GM23338 (cell line): ENCODE results near the gene ALDH18A1.

Experiments used
- CREB1 ChIP-seq: fragments of 250-450 bp; sonication (Bioruptor Pico); IDR thresholded peaks from 2 replicates; pipeline ENCODE4 v1.5.0; 2020; ENCODE audit warnings: low read depth, mild to moderate bottlenecking, moderate library complexity
- EZH2phosphoT487 ChIP-seq: fragments of 200-600 bp; sonication (generic); IDR thresholded peaks from one replicate; pipeline ENCODE4 v1.8.1; 2018; ENCODE audit warnings: antibody characterized with exemption; ENCODE audit not compliant: unreplicated experiment
- POLR2AphosphoS5 ChIP-seq: IDR thresholded peaks from 2 replicates; pipeline ENCODE4 v1.6.1; 2016; ENCODE audit warnings: antibody characterized with exemption, low read depth
- STAT1 ChIP-seq: IDR thresholded peaks from one replicate; pipeline ENCODE4 v1.6.1; 2016; ENCODE audit warnings: antibody characterized with exemption; ENCODE audit not compliant: unreplicated experiment
- ZNF331 ChIP-seq: fragments of 250-450 bp; sonication (Bioruptor Pico); IDR thresholded peaks from 2 replicates; pipeline ENCODE4 v1.5.0; 2020; ENCODE audit warnings: low read depth, mild to moderate bottlenecking, moderate library complexity
- TF ChIP-seq, protein P1 (sequence below), 2 experiments: fragments of 200-600 bp in 1 of 2; sonication (generic) in 1 of 2; conservative IDR thresholded peaks; 2 replicates each; pipeline versions ENCODE4 v1.5.1 to v1.6.1; 2016 to 2017; ENCODE audit warnings: antibody characterized with exemption in 2 of 2, low read depth in 2 of 2, mild to moderate bottlenecking in 2 of 2, moderate library complexity in 1 of 2
- TF ChIP-seq, protein P2 (sequence below): IDR thresholded peaks from one replicate; pipeline ENCODE4 v1.6.1; 2018; ENCODE audit warnings: antibody characterized with exemption; ENCODE audit not compliant: unreplicated experiment

DNA sequence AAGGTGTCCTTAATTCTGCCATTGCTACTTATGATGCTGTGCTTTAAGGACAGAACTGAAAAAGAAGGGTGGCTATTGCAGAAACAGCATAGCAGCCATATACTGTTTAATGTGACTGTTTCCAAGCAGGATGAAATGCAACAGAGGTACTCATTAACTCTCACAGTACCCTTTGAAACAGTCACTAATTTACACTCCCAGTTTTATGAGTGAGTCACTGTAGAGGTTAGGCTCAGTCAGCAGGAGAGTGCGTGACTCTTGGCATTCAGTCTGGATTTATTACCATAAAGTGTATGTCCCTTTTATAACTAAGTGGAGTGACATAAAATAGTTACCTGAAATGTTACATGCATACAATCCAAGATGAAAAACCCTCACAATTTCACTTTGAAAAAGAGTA lies 27.7 kb downstream of the ALDH18A1 start:
- TF ChIP-seq ZNF331 (CRISPR knock-in tag), result no peak
- TF ChIP-seq POLR2AphosphoS5, result no peak
- TF ChIP-seq, protein P1, sequence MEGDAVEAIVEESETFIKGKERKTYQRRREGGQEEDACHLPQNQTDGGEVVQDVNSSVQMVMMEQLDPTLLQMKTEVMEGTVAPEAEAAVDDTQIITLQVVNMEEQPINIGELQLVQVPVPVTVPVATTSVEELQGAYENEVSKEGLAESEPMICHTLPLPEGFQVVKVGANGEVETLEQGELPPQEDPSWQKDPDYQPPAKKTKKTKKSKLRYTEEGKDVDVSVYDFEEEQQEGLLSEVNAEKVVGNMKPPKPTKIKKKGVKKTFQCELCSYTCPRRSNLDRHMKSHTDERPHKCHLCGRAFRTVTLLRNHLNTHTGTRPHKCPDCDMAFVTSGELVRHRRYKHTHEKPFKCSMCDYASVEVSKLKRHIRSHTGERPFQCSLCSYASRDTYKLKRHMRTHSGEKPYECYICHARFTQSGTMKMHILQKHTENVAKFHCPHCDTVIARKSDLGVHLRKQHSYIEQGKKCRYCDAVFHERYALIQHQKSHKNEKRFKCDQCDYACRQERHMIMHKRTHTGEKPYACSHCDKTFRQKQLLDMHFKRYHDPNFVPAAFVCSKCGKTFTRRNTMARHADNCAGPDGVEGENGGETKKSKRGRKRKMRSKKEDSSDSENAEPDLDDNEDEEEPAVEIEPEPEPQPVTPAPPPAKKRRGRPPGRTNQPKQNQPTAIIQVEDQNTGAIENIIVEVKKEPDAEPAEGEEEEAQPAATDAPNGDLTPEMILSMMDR (conservative IDR thresholded peaks at IDR 0.05; ENCODE audit: low read depth in 2 of 2), result no peak
- no peak for TF ChIP-seq CREB1 (CRISPR knock-in tag)
- TF ChIP-seq, protein P2, sequence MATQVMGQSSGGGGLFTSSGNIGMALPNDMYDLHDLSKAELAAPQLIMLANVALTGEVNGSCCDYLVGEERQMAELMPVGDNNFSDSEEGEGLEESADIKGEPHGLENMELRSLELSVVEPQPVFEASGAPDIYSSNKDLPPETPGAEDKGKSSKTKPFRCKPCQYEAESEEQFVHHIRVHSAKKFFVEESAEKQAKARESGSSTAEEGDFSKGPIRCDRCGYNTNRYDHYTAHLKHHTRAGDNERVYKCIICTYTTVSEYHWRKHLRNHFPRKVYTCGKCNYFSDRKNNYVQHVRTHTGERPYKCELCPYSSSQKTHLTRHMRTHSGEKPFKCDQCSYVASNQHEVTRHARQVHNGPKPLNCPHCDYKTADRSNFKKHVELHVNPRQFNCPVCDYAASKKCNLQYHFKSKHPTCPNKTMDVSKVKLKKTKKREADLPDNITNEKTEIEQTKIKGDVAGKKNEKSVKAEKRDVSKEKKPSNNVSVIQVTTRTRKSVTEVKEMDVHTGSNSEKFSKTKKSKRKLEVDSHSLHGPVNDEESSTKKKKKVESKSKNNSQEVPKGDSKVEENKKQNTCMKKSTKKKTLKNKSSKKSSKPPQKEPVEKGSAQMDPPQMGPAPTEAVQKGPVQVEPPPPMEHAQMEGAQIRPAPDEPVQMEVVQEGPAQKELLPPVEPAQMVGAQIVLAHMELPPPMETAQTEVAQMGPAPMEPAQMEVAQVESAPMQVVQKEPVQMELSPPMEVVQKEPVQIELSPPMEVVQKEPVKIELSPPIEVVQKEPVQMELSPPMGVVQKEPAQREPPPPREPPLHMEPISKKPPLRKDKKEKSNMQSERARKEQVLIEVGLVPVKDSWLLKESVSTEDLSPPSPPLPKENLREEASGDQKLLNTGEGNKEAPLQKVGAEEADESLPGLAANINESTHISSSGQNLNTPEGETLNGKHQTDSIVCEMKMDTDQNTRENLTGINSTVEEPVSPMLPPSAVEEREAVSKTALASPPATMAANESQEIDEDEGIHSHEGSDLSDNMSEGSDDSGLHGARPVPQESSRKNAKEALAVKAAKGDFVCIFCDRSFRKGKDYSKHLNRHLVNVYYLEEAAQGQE, result no peak
- TF ChIP-seq EZH2phosphoT487, result no peak
- no peak for TF ChIP-seq STAT1
